Cerebellar cortex (tissue), 1 donor: ENCODE measurements around the gene MATCAP1.

Source experiments
- DNase-seq: peaks from one replicate; pipeline ENCODE4 v3.0.0-alpha.2; 2015; ENCODE audit warnings: low spot score

MATCAP1 gene

DNA sequence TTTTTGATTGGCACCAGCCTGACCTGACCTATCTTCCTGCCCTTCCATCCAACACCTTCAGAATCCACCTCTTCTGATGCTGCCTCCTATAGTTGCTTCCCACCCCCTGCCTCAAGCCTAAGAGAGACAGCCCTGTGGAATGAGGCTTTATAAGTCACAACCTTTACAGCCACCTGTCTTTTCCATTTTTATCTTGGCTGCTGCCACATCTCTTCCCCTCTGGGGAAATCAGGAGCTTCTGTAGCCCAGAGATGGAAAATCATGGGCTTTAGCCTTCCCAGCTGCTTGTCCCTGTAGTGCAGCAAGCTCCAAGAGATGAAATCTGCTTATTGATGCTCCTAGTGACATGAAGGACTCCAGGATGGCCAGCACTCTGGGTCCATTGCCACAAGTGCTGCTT is 55.3 kb downstream of the MATCAP1 start:
- DNase-seq: no peak
